PC-9 (cell line): Measurements from ENCODE around the gene CFAP53.

Experiments
- EZH2 ChIP-seq: fragments of 200-600 bp; sonication (generic); IDR thresholded peaks from 2 replicates; pipeline ENCODE4 v1.8.0; 2017; ENCODE audit warnings: antibody characterized with exemption, low read depth
- TF ChIP-seq, protein P1 (sequence below): fragments of 200-600 bp; sonication (generic); conservative IDR thresholded peaks from 2 replicates; pipeline ENCODE4 v1.6.1; 2017; ENCODE audit warnings: mixed run types, antibody characterized with exemption, mild to moderate bottlenecking, moderate library complexity

DNA sequence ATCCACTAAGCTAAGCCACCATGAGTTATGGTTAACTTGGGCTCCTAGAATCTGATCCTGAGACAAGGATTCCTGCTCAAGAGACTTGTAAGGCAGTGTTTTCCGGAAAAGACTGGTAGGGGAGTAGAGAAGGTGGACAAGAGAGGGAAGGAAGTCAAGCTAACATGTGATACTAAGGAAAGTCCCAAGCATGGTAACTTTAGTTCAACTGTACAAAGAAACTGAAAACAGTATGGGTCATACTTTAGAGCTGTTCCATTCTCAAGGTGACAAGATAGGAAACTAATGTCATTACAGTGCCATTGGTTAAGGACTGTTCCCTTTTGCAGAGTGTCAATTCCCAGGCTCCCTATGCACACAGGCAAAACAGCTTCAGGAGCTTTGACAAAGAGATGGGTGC lies 77.1 kb downstream of the CFAP53 start:
- TF ChIP-seq, protein P1, sequence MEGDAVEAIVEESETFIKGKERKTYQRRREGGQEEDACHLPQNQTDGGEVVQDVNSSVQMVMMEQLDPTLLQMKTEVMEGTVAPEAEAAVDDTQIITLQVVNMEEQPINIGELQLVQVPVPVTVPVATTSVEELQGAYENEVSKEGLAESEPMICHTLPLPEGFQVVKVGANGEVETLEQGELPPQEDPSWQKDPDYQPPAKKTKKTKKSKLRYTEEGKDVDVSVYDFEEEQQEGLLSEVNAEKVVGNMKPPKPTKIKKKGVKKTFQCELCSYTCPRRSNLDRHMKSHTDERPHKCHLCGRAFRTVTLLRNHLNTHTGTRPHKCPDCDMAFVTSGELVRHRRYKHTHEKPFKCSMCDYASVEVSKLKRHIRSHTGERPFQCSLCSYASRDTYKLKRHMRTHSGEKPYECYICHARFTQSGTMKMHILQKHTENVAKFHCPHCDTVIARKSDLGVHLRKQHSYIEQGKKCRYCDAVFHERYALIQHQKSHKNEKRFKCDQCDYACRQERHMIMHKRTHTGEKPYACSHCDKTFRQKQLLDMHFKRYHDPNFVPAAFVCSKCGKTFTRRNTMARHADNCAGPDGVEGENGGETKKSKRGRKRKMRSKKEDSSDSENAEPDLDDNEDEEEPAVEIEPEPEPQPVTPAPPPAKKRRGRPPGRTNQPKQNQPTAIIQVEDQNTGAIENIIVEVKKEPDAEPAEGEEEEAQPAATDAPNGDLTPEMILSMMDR = no peak
- TF ChIP-seq EZH2 = no peak
